Endothelial cell of umbilical vein (primary cell): Measurements from ENCODE around the gene APOH. TPM values are rescaled to one million over a fixed set of nuclear protein-coding genes. Genes with fewer than 3 reads are reported as not detected.

ENCODE experiments used
- BruUV-seq: library from RNA; stranded (reverse); fragments of 400-500 nt; replicated peaks from 2 replicates; lab custom pipeline; 2021; lab: Mats Ljungman, UMichigan
- CTCF ChIA-PET: fragments of 300-600, 350-600 bp; sonication (Branson Sonifier 250); formaldehyde crosslinking; loops from one replicate; lab custom pipeline; 2021; ENCODE audit warnings: antibody characterized with exemption, inconsistent platforms; lab: Charles Lee
- POLR2A ChIA-PET: fragments of 300-600, 350-600 bp; sonication (Branson Sonifier 250); formaldehyde crosslinking; loops from one replicate; lab custom pipeline; 2021; ENCODE audit warnings: antibody characterized with exemption, inconsistent platforms; lab: Charles Lee
- DNase-seq: peaks from one replicate; pipeline ENCODE4 v3.0.0-alpha.2; 2011; ENCODE audit warnings: low read depth, low spot score
- FAIRE-seq: peaks from 2 replicates; lab custom pipeline; 2011; peaks lifted over from hg19 to GRCh38; lab: Jason Lieb, UNC
- H2AFZ ChIP-seq: 2 replicates; pipeline ENCODE4 v1.6.0; 2012; ENCODE audit warnings: low read depth, low read length, control low read depth, inconsistent platforms
- H3K27ac ChIP-seq: 2 replicates; pipeline ENCODE4 v1.5.1; 2011; ENCODE audit warnings: low read depth, mild to moderate bottlenecking, control low read depth, low read length, moderate library complexity; ENCODE audit not compliant: insufficient read depth
- H3K27me3 ChIP-seq, 2 experiments: 2 replicates each; pipeline versions ENCODE4 v1.6.0 to v1.6.1; 2011; ENCODE audit warnings: low read length in 2 of 2, mixed read lengths in 1 of 2; ENCODE audit not compliant: control insufficient read depth in 2 of 2, insufficient read depth in 2 of 2
- H3K36me3 ChIP-seq, 2 experiments: 2 replicates in 1 of 2; 3 replicates in 1 of 2; pipeline ENCODE4 v1.5.1; 2011; ENCODE audit warnings: low read length in 2 of 2, mild to moderate bottlenecking in 1 of 2, moderate library complexity in 1 of 2; ENCODE audit not compliant: control insufficient read depth in 2 of 2, insufficient read depth in 2 of 2; ENCODE audit errors: extremely low read depth in 1 of 2
- H3K4me1 ChIP-seq: 3 replicates; pipeline ENCODE4 v1.5.1; 2011; ENCODE audit warnings: mild to moderate bottlenecking, low read length; ENCODE audit not compliant: control insufficient read depth, insufficient read depth; ENCODE audit errors: extremely low read depth
- H3K4me2 ChIP-seq: 2 replicates; pipeline ENCODE4 v1.6.1; 2011; ENCODE audit warnings: low read length, control low read depth, mixed read lengths; ENCODE audit not compliant: insufficient read depth
- H3K4me3 ChIP-seq, 3 experiments: fragments of 200-600 bp in 1 of 3; sonication (generic), shearing (Covaris generic) in 1 of 3; replicated peaks in 1 of 3; 2 replicates each; pipeline ENCODE4 v1.5.1; 2011 to 2016; ENCODE audit warnings: control low read depth in 3 of 3, low read length in 3 of 3, mild to moderate bottlenecking in 2 of 3, inconsistent platforms in 1 of 3, low read depth in 1 of 3, moderate library complexity in 1 of 3; ENCODE audit not compliant: insufficient read depth in 1 of 3
- H3K79me2 ChIP-seq: 2 replicates; pipeline ENCODE4 v1.6.0; 2012; ENCODE audit warnings: low read length, inconsistent platforms; ENCODE audit not compliant: control insufficient read depth, insufficient read depth
- H3K9ac ChIP-seq: replicated peaks from 2 replicates; pipeline ENCODE3; 2011; ENCODE audit warnings: low read length, control low read depth; ENCODE audit not compliant: insufficient read depth; ENCODE audit errors: extremely low read depth
- H3K9me1 ChIP-seq: replicated peaks from 3 replicates; pipeline ENCODE4 v1.6.0; 2011; ENCODE audit warnings: mild to moderate bottlenecking, low read length; ENCODE audit not compliant: control insufficient read depth, insufficient read depth; ENCODE audit errors: extremely low read depth
- H3K9me3 ChIP-seq: replicated peaks from 2 replicates; pipeline ENCODE4 v1.5.1; 2012; ENCODE audit warnings: low read length, inconsistent platforms; ENCODE audit not compliant: control insufficient read depth, insufficient read depth
- H4K20me1 ChIP-seq: replicated peaks from 2 replicates; pipeline ENCODE3; 2011; ENCODE audit warnings: mild to moderate bottlenecking, low read length; ENCODE audit not compliant: control insufficient read depth, insufficient read depth; ENCODE audit errors: extremely low read depth
- CTCF ChIP-seq, 2 donors: IDR thresholded peaks; 1 replicate in 1 of 2; 2 replicates in 1 of 2; pipeline ENCODE4 v1.5.1; 2011; ENCODE audit warnings: low read length in 2 of 2, mild to moderate bottlenecking in 2 of 2, moderate library complexity in 2 of 2, control low read depth in 1 of 2, inconsistent platforms in 1 of 2, low read depth in 1 of 2; ENCODE audit not compliant: insufficient read depth in 1 of 2; ENCODE audit errors: extremely low read depth in 1 of 2
- EZH2 ChIP-seq: IDR thresholded peaks from 2 replicates; pipeline ENCODE4 v1.6.1; 2012; ENCODE audit warnings: borderline replicate concordance, low read depth, mild to moderate bottlenecking, moderate library complexity, low read length, inconsistent platforms; ENCODE audit not compliant: severe bottlenecking
- FOS ChIP-seq: IDR thresholded peaks from 2 replicates; pipeline ENCODE4 v1.6.1; 2011; ENCODE audit warnings: mild to moderate bottlenecking, low read length, moderate library complexity, borderline replicate concordance; ENCODE audit not compliant: insufficient read depth
- GATA2 ChIP-seq: IDR thresholded peaks from 2 replicates; pipeline ENCODE4 v1.7.0; 2011; ENCODE audit warnings: low read depth, mild to moderate bottlenecking, moderate library complexity, mixed read lengths, low read length; ENCODE audit not compliant: insufficient read length, insufficient read depth
- JUN ChIP-seq: IDR thresholded peaks from 2 replicates; pipeline ENCODE4 v1.6.1; 2011; ENCODE audit warnings: borderline replicate concordance, low read depth; ENCODE audit not compliant: insufficient read length, insufficient read depth
- MAX ChIP-seq: IDR thresholded peaks from 2 replicates; pipeline ENCODE4 v1.6.1; 2011; ENCODE audit not compliant: insufficient read depth, insufficient read length
- MYC ChIP-seq: IDR thresholded peaks from one replicate; pipeline ENCODE4 v1.6.1; 2011; ENCODE audit warnings: mild to moderate bottlenecking, low read depth, low read length
- POLR2A ChIP-seq: IDR thresholded peaks from 2 replicates; pipeline ENCODE4 v1.6.1; 2012; ENCODE audit warnings: low read depth, mild to moderate bottlenecking, control low read depth, low read length
- POLR2AphosphoS5 ChIP-seq: IDR thresholded peaks from 2 replicates; pipeline ENCODE4 v1.6.1; 2012; ENCODE audit warnings: low read depth, mild to moderate bottlenecking, control low read depth, low read length, moderate library complexity; ENCODE audit not compliant: insufficient read depth
- dilution Hi-C: fragments of 300-500 bp; cut with MboI; formaldehyde crosslinking; loops from one replicate; pipeline ENCODE4 v1.15.0; 2019; ENCODE audit warnings: low sequenced_read_pairs; ENCODE audit not compliant: extremely low pct_ligation_motif_present
- intact Hi-C: fragments of 100-400 bp; cut with micrococcal nuclease; formaldehyde crosslinking; loops from one replicate; pipeline ENCODE4 v1.10.0; 2022
- polyA plus RNA-seq, 4 experiments: library from polyadenylated mRNA; depleted of rRNA in 3 of 4; stranded (reverse) in 3 of 4; unstranded in 1 of 4; fragments of >200 nt; gene quantifications; 2 replicates each; pipeline versions ENCODE4 v1.2.1 to v1.2.3, GENCODE V29; 2011 to 2012; ENCODE audit warnings: missing spikeins in 1 of 4
- total RNA-seq: library from RNA; stranded (reverse); gene quantifications from 2 replicates; pipeline ENCODE4 v1.2.3, GENCODE V29; 2021

APOH gene
- total and polyA plus RNA-seq, 2 donors (not counting 3 experiments of a cell fraction or from before 2014, with no cell fraction given): not detected

- no peaks in the 10 kb centered on the region for H4K20me1 ChIP-seq
- H3K4me1 ChIP-seq: no peaks in the 10 kb centered on the region
- H3K27ac ChIP-seq: no peak overlapping the region
- POLR2A ChIA-PET: no interaction called here
- H3K79me2 ChIP-seq: no peaks in the 10 kb centered on the region
- no peaks in the 10 kb centered on the region for H3K27me3 ChIP-seq
- DNase-seq (no peak), FAIRE-seq (no peak)
- H3K4me3 ChIP-seq: no peak overlapping the region
- no peaks in the 10 kb centered on the region for H3K9me1 ChIP-seq
- no peak overlapping the region for H2AFZ ChIP-seq
- intact Hi-C loops: no loop called here
- no peak overlapping the region for H3K4me2 ChIP-seq
- H3K36me3 ChIP-seq: peaks cover 1 to 2% of the 10 kb centered on the region in 2 experiments
- no peaks in the 10 kb centered on the region for H3K9me3 ChIP-seq
- dilution Hi-C loops: no loop called here
- CTCF ChIA-PET: interaction anchor here (1.3 kb wide), 1 partner anchor 495 kb away, joined by 5 read pairs; no protein-coding TSS in a partner anchor
- BruUV-seq: no TSS peak
- no peak for TF ChIP-seq POLR2AphosphoS5
- no peak for TF ChIP-seq JUN
- TF ChIP-seq MAX: no peak
- no peak overlapping the region for H3K9ac ChIP-seq
Observed at GRCh38 chr17:66178642-66179041, 50.6 kb downstream of the APOH start.

- TF ChIP-seq EZH2 (no peak), CTCF (IDR thresholded peaks at IDR 0.05; ENCODE audit: extremely low read depth in 1 of 2, insufficient read depth in 1 of 2, low read depth in 1 of 2, low read length in 2 of 2) (no peak), MYC (no peak), FOS (no peak), POLR2AphosphoS5 (no peak), GATA2 (no peak), POLR2A (no peak), JUN (no peak), MAX (no peak)
- Histone ChIP-seq H3K9me1 (no peaks in the 10 kb centered on the region), H3K4me3 (no peak overlapping the region), H3K4me1 (no peaks in the 10 kb centered on the region), H3K27me3 (no peaks in the 10 kb centered on the region), H2AFZ (no peak overlapping the region), H3K4me2 (no peak overlapping the region), H3K79me2 (no peaks in the 10 kb centered on the region), H3K9me3 (no peaks in the 10 kb centered on the region), H3K9ac (no peak overlapping the region), H3K36me3 (peaks cover 1 to 2% of the 10 kb centered on the region in 2 experiments), H4K20me1 (no peaks in the 10 kb centered on the region), H3K27ac (no peak overlapping the region)
- dilution Hi-C loops: no loop called here
- CTCF ChIA-PET: interaction anchor here (0.9 to 1.3 kb wide), 2 partner anchors 10 to 11 kb away, joined by 3 to 5 read pairs; no protein-coding TSS in a partner anchor
- no peak for DNase-seq
- POLR2A ChIA-PET: no interaction called here
- no TSS peak for BruUV-seq
- FAIRE-seq: no peak
- intact Hi-C loops: no loop called here
Observed at GRCh38 chr17:66177048-66177447, 52.2 kb downstream of the APOH start.
